ENCODE measurements around the gene GCNA. TPM values are rescaled to one million over a fixed set of nuclear protein-coding genes. Genes with fewer than 3 reads are reported as not detected.

GCNA gene
- total and polyA plus RNA-seq, 10 of the 15 experiments (the other 5 are each of a cell fraction or from before 2014, with no cell fraction given): 0.37 to 1.6 (median 0.90) TPM

GRCh38 chrX:71622576-71623450 lies 44.6 kb downstream of the GCNA start (continued):
- no peak; the same call in 1 of the 2 replicates for TF ChIP-seq ZBED1 (IDR thresholded peaks at IDR 0.05; ENCODE audit: borderline replicate concordance)
- no peak for TF ChIP-seq NRF1 (conservative IDR thresholded peaks at IDR 0.05; ENCODE audit: low read depth, low read length)
- TF ChIP-seq EED (IDR thresholded peaks at IDR 0.05; ENCODE audit: low read depth): peak; percentile 93
- TF ChIP-seq NR2C1 (IDR thresholded peaks at IDR 0.05): no peak
- TF ChIP-seq BACH1 (IDR thresholded peaks at IDR 0.05; ENCODE audit: borderline replicate concordance): peak; percentile 86; the same call in 1 of the 2 replicates
- TF ChIP-seq SMARCA5 (IDR thresholded peaks at IDR 0.05): no peak; the same call in 1 of the 2 replicates
- TF ChIP-seq SIX5 (IDR thresholded peaks at IDR 0.05; ENCODE audit: low read depth, low read length, severe bottlenecking): no peak
- peak; percentile 90 for TF ChIP-seq ZNF384 (IDR thresholded peaks at IDR 0.05; ENCODE audit: borderline replicate concordance, low read depth, low read length)
- TF ChIP-seq CREB1 (IDR thresholded peaks at IDR 0.05; ENCODE audit: low read depth): no peak
- TF ChIP-seq, protein P1, sequence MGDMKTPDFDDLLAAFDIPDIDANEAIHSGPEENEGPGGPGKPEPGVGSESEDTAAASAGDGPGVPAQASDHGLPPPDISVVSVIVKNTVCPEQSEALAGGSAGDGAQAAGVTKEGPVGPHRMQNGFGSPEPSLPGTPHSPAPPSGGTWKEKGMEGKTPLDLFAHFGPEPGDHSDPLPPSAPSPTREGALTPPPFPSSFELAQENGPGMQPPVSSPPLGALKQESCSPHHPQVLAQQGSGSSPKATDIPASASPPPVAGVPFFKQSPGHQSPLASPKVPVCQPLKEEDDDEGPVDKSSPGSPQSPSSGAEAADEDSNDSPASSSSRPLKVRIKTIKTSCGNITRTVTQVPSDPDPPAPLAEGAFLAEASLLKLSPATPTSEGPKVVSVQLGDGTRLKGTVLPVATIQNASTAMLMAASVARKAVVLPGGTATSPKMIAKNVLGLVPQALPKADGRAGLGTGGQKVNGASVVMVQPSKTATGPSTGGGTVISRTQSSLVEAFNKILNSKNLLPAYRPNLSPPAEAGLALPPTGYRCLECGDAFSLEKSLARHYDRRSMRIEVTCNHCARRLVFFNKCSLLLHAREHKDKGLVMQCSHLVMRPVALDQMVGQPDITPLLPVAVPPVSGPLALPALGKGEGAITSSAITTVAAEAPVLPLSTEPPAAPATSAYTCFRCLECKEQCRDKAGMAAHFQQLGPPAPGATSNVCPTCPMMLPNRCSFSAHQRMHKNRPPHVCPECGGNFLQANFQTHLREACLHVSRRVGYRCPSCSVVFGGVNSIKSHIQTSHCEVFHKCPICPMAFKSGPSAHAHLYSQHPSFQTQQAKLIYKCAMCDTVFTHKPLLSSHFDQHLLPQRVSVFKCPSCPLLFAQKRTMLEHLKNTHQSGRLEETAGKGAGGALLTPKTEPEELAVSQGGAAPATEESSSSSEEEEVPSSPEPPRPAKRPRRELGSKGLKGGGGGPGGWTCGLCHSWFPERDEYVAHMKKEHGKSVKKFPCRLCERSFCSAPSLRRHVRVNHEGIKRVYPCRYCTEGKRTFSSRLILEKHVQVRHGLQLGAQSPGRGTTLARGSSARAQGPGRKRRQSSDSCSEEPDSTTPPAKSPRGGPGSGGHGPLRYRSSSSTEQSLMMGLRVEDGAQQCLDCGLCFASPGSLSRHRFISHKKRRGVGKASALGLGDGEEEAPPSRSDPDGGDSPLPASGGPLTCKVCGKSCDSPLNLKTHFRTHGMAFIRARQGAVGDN (IDR thresholded peaks at IDR 0.05): peak; percentile 89
- TF ChIP-seq SPI1 (IDR thresholded peaks at IDR 0.05; ENCODE audit: borderline replicate concordance, insufficient read depth, low read depth, low read length): 0 out of 2 replicates have a peak, but pooled peaks have one; percentile 5
- TF ChIP-seq SREBF1 (IDR thresholded peaks at IDR 0.05; ENCODE audit: low read length): peak; percentile 46; the same call in 1 of the 2 replicates
- TF ChIP-seq USF2 (IDR thresholded peaks at IDR 0.05; ENCODE audit: borderline replicate concordance, low read depth, low read length): no peak
- no peak for TF ChIP-seq WRNIP1 (IDR thresholded peaks at IDR 0.05; ENCODE audit: borderline replicate concordance, low read depth, low read length)
- no peak for TF ChIP-seq RUNX3 (IDR thresholded peaks at IDR 0.05; ENCODE audit: low read length)
- peak; percentile 92 for TF ChIP-seq GATAD2B (conservative IDR thresholded peaks at IDR 0.05; ENCODE audit: low read depth)
- no peak for TF ChIP-seq PAX8 (IDR thresholded peaks at IDR 0.05)
- TF ChIP-seq RB1 (IDR thresholded peaks at IDR 0.05; ENCODE audit: borderline replicate concordance): no peak
- peak; percentile 20 for TF ChIP-seq RELA (IDR thresholded peaks at IDR 0.05; ENCODE audit: borderline replicate concordance, partially characterized antibody)
- TF ChIP-seq DPF2 (IDR thresholded peaks at IDR 0.05): peak; percentile 99
- no peak for TF ChIP-seq NFYA (IDR thresholded peaks at IDR 0.05; ENCODE audit: borderline replicate concordance, low read depth, low read length)
- no peak for TF ChIP-seq ZNF207 (IDR thresholded peaks at IDR 0.05; ENCODE audit: borderline replicate concordance)
- TF ChIP-seq CEBPB (IDR thresholded peaks at IDR 0.05; ENCODE audit: borderline replicate concordance in 1 of 2, low read depth in 2 of 2, low read length in 2 of 2): no peak
- TF ChIP-seq BMI1 (IDR thresholded peaks at IDR 0.05; ENCODE audit: borderline replicate concordance): peak; percentile 88
- TF ChIP-seq, protein P2, sequence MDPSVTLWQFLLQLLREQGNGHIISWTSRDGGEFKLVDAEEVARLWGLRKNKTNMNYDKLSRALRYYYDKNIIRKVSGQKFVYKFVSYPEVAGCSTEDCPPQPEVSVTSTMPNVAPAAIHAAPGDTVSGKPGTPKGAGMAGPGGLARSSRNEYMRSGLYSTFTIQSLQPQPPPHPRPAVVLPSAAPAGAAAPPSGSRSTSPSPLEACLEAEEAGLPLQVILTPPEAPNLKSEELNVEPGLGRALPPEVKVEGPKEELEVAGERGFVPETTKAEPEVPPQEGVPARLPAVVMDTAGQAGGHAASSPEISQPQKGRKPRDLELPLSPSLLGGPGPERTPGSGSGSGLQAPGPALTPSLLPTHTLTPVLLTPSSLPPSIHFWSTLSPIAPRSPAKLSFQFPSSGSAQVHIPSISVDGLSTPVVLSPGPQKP (IDR thresholded peaks at IDR 0.05; ENCODE audit: low read depth, low read length): no peak
- TF ChIP-seq RAD21 (IDR thresholded peaks at IDR 0.05; ENCODE audit: insufficient read depth, low read depth, low read length): no peak
